Measurements from ENCODE around the gene CD74. TPM values are rescaled to one million over a fixed set of nuclear protein-coding genes. Genes with fewer than 3 reads are reported as not detected.

CD74 gene
- 1,000 to 10,000 TPM in 1 of 4 donors, 100 to 1,000 TPM in 2, 10 to 100 TPM in 1; 91.0 to 1,037 (median 261) TPM for total RNA-seq

- peaks cover 16 to 60% (median 33%) of the 10 kb centered on the region in 3 donors for H3K4me1 ChIP-seq
- intact Hi-C loops (cut with DNase I) = no loop called here
- 2 to 15% methylated on average over 7 to 14 of the region's 20 CpGs for WGBS, 2 donors
- H3K36me3 ChIP-seq = no peaks in the 10 kb centered on the region
- H3K27me3 ChIP-seq = no peaks in the 10 kb centered on the region
- H3K9me3 ChIP-seq = no peaks in the 10 kb centered on the region
- H3K4me3 ChIP-seq = peak within 1 kb of the TSS; percentile 42 to 64 (median 50)
- H3K27ac ChIP-seq = peak within 1 kb of the TSS; percentile 81 to 95 (median 84)
- TF ChIP-seq CTCF (IDR thresholded peaks at IDR 0.05) (no peak), POLR2A (IDR thresholded peaks at IDR 0.05) (peak in 2 of 4 donors; percentile 79 to 88)
- DNase-seq = peak; percentile 78
These were observed at the start of gene CD74 for GRCh38 chr5:150412319-150413175. Gene CD74 (minus strand): TSS chr5:150412910. CDS start chr5:150412749, 161 bp downstream.

- Histone ChIP-seq H3K4me1 (peaks cover 6 to 36% (median 21%) of the 10 kb centered on the region in 3 donors), H3K27ac (no peak overlapping the region), H3K9me3 (no peaks in the 10 kb centered on the region), H3K4me3 (no peak overlapping the region), H3K36me3 (no peaks in the 10 kb centered on the region), H3K27me3 (no peaks in the 10 kb centered on the region)
- DNase-seq = no peak
- WGBS, 2 donors = no CpG with 5 or more reads among the region's 2 CpGs
- TF ChIP-seq POLR2A (IDR thresholded peaks at IDR 0.05) (no peak), CTCF (IDR thresholded peaks at IDR 0.05) (no peak)
- intact Hi-C loops (cut with DNase I) = loop anchor here (5.0 kb wide), 1 partner anchor 61 kb away; no protein-coding TSS in a partner anchor
These were observed 48.5 kb upstream of the CD74 start for GRCh38 chr5:150461231-150461630.

GRCh38 chr5:150460781-150461180 lies 48.1 kb upstream of the CD74 start:
- no peaks in the 10 kb centered on the region for H3K27me3 ChIP-seq
- TF ChIP-seq CTCF (IDR thresholded peaks at IDR 0.05) (no peak), POLR2A (IDR thresholded peaks at IDR 0.05) (no peak)
- no peaks in the 10 kb centered on the region for H3K9me3 ChIP-seq
- no peak overlapping the region for H3K27ac ChIP-seq
- 59 to 63% methylated on average over 2 of the region's 2 CpGs for WGBS, 2 donors
- no peak for DNase-seq
- no peak overlapping the region for H3K4me3 ChIP-seq
- H3K36me3 ChIP-seq = no peaks in the 10 kb centered on the region
- intact Hi-C loops (cut with DNase I) = loop anchor here (5.0 kb wide), 1 partner anchor 62 kb away; no protein-coding TSS in a partner anchor
- peaks cover 6 to 36% (median 21%) of the 10 kb centered on the region in 3 donors for H3K4me1 ChIP-seq

- Histone ChIP-seq H3K9me3 (no peaks in the 10 kb centered on the region), H3K27ac (peak overlapping the region in 3 of 4 donors; percentile 3 to 51 (median 39)), H3K4me3 (peak overlapping the region in 2 of 4 donors; percentile 20 to 49), H3K27me3 (no peaks in the 10 kb centered on the region), H3K36me3 (no peaks in the 10 kb centered on the region), H3K4me1 (peaks cover 6 to 19% (median 11%) of the 10 kb centered on the region in 3 donors)
- intact Hi-C loops (cut with DNase I) = loop anchor here (5.0 kb wide), 1 partner anchor 83 kb away; no protein-coding TSS in a partner anchor
- 26 to 37% methylated on average over 14 to 17 of the region's 36 CpGs for WGBS, 2 donors
- TF ChIP-seq POLR2A (IDR thresholded peaks at IDR 0.05) (no peak), CTCF (IDR thresholded peaks at IDR 0.05) (peak; percentile 80 to 93 (median 87))
- DNase-seq = no peak
These were observed 46.3 kb upstream of the CD74 start for GRCh38 chr5:150458802-150459557.

Data from esophagus squamous epithelium (tissue), 5 donors.